Renal pelvis (tissue), 12 donors: ENCODE data around the gene ATP13A3. TPM values are rescaled to one million over a fixed set of nuclear protein-coding genes. Genes with fewer than 3 reads are reported as not detected.
"Not testable (repeated sequence)": the region's sequence is repeated elsewhere in the genome, so short reads cannot be mapped to it uniquely, and the experiment has no call there.

ENCODE experiments used
- DNase-seq: peaks from one replicate; pipeline ENCODE4 v3.0.0-alpha.2; 2013
- long read RNA-seq, 16 experiments: transcript quantifications; one replicate each; lab custom pipeline, GENCODE V29; 2026
- polyA plus RNA-seq, 3 donors: library from polyadenylated mRNA; unstranded; fragments of 120-200 nt; gene quantifications; one replicate each; pipeline ENCODE4 v1.2.1, GENCODE V29; 2013; ENCODE audit not compliant: insufficient read length in 3 of 3

The ATP13A3 gene
- polyA plus RNA-seq, result 100 to 1,000 TPM in 2 of 3 donors, 10 to 100 TPM in 1; 86.7 to 123 (median 114) TPM
- long read RNA-seq, donor 1, partial matches to known transcripts, result 0 of 1 reads
- long read RNA-seq, donor 1, other reads (novel, unspliced or antisense), result 0 of 1 reads
- long read RNA-seq, donor 2, result 0 reads
- long read RNA-seq, donor 3, partial matches to known transcripts, result 0 of 1 reads
- long read RNA-seq, donor 3, other reads (novel, unspliced or antisense), result 0 of 1 reads
- long read RNA-seq, donor 4, result 0 reads
- long read RNA-seq, donor 5, partial matches to known transcripts, result 0 of 1 reads
- long read RNA-seq, donor 5, other reads (novel, unspliced or antisense), result 0 of 1 reads
- long read RNA-seq, donor 6, partial matches to known transcripts, result 32 of 32 reads
- long read RNA-seq, donor 6, other reads (novel, unspliced or antisense), result 0 of 32 reads
- long read RNA-seq, donor 7, full-length matches to known transcripts, result 6 of 18 reads
- long read RNA-seq, donor 7, partial matches to known transcripts, result 12 of 18 reads
- long read RNA-seq, donor 7, other reads (novel, unspliced or antisense), result 0 of 18 reads
- long read RNA-seq, donor 8, partial matches to known transcripts, result 0 of 1 reads
- long read RNA-seq, donor 8, other reads (novel, unspliced or antisense), result 0 of 1 reads
- long read RNA-seq, donor 9, partial matches to known transcripts, result 0 of 4 reads
- long read RNA-seq, donor 9, other reads (novel, unspliced or antisense), result 0 of 4 reads
- long read RNA-seq, donor 10, partial matches to known transcripts, result 11 of 12 reads
- long read RNA-seq, donor 10, other reads (novel, unspliced or antisense), result 0 of 12 reads
- long read RNA-seq, donor 11, partial matches to known transcripts, result 0 of 4 reads
- long read RNA-seq, donor 11, other reads (novel, unspliced or antisense), result 0 of 4 reads
- long read RNA-seq, donor 12, full-length matches to known transcripts, result 3 of 18 reads
- long read RNA-seq, donor 12, partial matches to known transcripts, result 15 of 18 reads
- long read RNA-seq, donor 12, other reads (novel, unspliced or antisense), result 0 of 18 reads
- long read RNA-seq, donor 13, partial matches to known transcripts, result 0 of 3 reads
- long read RNA-seq, donor 13, other reads (novel, unspliced or antisense), result 0 of 3 reads
- long read RNA-seq, donor 14, result 0 reads
- long read RNA-seq, donor 15, partial matches to known transcripts, result 0 of 1 reads
- long read RNA-seq, donor 15, other reads (novel, unspliced or antisense), result 0 of 1 reads
- long read RNA-seq, donor 16, partial matches to known transcripts, result 7 of 8 reads
- long read RNA-seq, donor 16, other reads (novel, unspliced or antisense), result 0 of 8 reads

DNA sequence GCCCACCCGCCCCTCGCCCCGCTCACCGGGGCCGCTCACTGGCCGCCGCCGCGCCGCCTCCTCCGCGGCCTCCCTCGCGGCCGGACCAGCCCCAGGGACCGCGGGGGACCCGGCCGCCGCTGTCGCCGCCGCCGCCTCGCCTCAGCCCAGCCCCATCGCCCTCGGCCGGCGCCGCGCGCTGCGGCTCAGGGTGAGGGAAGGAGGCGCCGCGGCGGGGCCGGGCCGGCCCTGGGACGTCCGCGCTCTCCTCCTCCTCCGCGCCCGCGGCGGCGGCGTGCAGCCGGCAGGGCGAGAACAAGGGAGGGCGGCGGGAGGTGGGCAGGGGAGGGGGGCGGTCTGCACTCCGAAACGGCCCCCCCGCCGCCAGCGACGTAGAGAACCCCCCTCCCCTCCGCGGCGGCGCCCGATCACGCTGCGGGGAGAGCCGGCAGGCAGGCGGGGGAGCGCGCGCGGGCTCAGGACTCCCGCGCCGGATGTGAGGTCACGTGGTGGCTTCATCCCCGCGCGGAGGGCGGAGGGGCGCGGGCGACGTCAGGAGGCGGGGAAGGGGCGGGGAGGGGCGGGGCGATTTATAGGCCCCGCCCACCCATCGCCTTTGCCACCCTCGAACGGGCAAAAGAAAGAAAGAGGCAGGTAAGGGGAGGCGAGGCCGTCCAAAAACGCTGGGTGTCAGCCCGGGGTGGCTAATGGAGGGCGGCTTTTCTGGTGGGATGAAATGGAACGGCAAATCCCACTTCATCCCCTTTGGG, at the start of gene ATP13A3:
Gene ATP13A3 (minus strand): TSS at position 463 of the 749 bp plus-strand sequence. CDS start 24,812 bp downstream, outside the sequence.
- peak; percentile 92 for DNase-seq

DNA sequence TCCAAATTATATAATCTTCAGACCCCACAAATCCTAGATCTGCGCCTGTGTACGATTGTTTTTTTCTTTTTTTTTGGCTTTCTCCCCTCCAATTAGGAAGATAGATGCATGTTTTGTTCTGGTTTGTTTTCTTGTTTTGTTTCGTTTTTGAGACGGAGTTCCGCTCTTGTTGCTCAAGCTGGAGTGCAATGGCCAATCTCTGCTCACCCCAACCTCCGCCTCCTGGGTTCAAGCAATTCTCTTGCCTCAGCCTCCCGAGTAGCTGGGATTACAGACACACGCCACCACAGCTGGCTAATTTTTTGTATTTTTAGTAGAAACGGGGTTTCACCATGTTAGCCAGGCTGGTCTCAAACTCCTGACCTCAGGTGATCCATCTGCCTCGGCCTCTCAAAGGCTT, 48.4 kb upstream of the ATP13A3 start:
- not testable (repeated sequence) for DNase-seq

DNA sequence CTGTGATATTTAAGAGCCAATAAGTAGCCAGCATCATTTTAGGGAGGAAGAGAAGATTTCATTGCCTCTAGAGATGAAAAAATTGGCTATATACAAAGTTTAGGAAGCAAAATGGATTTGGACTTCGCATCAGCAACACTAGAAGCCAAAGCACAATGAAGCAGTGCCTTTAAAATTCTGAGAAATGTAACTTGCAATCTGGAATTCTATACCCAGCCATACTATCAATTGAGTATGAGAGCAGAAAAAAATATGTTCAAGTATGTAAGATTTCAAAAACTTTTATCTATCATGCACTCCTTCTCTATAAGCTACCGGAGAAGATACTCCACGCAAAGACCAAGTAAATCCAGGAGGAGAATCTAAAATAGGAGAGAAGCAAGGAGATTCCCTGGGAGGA, 47.4 kb upstream of the ATP13A3 start:
- DNase-seq, result no peak

DNA sequence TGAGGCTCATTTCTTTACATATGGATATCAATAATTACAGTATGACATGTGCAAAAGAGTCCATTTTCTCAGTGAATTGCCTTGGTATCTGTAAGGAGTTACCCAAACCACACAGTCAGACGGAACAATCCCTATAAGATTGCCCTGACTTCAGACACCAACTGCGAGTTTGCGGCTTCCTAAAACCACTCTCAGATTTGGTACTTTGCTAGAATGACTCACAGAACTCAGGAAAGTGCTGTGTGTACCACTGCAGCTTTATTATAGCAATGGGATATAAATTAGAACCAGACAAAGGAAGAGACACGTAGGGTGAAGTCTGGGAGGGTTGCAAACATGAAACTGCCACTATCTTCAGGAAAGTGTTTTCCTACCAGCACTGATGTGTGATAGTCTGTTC, 45.8 kb upstream of the ATP13A3 start:
- DNase-seq, result no peak

DNA sequence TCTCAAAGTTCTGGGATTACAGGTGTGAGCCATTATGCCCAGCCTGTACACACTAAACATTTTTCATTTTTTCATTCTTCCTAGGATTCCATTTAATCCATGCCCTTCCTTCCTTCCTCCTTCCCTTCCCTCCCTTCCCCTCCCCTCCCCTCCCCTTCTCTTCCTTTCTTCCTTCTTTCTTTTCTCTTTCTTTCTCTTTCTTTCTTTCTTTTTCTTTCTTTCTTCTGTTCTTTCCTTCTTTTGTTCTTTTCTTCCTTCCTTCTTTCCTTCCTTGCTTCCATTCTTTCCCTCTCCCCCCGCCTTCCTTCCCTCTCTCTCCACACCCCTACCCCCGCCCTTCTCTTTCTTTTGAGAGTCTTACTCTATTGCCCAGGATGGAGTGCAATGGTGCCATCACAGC, 40.9 kb upstream of the ATP13A3 start:
- no peak for DNase-seq

DNA sequence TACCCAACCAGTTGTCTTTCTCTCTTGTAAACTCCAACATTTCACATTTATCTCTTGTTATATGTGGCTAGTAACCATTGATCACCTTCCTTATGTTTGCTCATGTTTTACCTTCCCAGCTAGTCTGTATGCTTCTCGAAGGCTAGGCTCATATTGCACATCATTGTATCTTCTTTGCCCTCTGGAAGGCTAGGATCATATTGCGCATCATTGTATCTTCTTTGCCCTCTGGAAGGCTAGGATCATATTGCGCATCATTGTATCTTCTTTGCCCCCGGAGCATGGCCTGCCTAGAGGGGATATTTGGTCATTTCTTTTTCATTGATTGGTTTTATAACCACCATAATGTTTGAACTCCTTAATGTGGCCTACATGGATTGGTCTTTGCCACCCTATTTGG, 39.4 kb upstream of the ATP13A3 start:
- DNase-seq, result no peak

DNA sequence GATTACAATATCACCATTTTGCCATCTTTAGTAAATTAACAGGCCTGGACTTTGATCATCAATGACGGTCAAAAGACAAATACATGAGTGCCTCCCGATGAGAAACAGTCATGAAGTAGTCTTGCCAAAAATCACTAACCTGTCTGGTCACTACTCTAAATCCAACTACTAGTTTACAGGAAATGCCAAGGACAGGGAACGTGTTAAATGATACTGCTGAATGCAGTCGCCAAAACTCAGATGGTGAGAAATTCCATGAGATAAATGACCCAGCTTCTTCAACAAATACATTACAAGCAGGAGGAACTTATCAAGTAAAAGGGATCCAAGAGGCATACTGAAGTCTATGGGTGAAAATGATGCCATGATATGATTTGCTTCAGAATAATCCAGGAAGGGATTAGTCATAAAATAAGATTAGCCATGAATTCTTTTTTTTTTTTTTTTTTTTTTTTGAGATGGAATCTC, 35.8 kb upstream of the ATP13A3 start:
- no peak for DNase-seq

DNA sequence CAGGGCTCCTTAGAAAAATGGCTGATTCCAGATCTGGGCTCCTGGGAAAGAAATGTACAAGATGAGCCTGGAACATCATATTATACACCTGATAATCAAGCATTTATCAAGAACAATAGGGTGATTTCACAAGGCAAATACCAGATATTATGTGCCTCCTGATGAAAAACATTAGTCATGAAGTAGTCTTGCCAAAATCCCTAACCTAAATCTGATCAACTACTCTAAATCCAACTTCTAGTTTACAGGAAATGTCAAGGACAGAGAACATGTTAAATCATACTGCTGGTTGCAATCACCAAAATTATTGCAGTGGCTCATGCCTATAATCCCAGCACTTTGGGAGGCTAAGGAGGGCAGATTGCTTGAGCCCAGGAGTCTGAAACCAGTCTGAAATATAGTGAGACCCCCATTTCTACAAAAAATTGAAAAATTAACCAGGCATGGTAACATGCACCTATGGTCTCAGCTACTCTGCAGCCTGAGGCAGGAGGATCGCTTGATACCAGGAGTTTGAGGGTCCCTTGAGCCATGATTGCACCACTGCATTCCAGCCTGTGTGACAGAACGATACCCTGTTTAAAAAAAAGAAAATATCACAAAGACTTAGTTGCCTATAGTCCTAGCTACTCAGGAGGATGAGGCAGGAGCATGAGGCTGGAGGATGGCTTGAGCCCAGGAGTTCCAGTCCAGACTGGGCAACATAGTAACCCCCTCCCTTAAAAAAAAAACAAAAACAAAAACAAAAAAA, 34.9 kb upstream of the ATP13A3 start:
- DNase-seq, result no peak

DNA sequence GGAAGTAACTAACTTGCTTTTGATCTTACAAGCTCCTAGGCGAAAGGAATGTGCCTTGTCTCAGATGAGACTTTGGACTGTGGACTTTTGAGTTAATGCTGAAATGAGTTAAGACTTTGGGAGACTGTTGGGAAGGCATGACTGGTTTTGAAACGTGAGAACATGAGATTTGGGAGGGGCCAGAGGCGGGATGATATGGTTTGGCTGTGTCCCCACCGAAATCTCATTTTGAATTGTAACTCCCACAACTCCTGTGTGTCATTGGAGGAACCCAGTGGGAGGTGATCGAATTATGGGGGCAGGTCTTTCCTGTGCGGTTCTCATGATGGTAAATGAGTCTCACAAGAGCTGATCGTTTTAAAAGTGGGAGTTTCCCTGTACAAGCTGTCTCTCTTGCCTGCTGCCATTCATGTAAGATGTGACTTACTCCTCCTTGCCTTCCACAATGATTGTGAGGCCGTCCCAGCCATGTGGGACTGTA, 33.9 kb upstream of the ATP13A3 start:
- DNase-seq, result peak; percentile 66

DNA sequence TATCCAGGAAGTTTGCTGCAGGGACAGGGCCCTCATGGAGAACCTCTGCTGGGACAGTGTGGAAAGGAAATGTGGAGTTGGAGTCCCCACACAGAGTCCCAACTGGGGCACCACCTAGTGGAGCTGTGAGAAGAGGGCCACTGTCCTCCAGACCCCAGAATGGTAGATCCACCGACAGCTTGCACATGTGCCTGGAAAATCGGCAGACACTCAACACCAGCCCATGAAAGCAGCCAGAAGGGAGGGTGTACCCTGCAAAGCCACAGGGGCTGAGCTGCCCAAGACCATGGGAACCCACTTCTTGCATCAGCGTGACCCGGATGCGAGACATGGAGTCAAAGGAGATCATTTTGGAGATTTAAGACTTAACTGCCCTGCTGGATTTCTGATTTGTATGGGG, 33.4 kb upstream of the ATP13A3 start:
- DNase-seq, result not testable (repeated sequence)

DNA sequence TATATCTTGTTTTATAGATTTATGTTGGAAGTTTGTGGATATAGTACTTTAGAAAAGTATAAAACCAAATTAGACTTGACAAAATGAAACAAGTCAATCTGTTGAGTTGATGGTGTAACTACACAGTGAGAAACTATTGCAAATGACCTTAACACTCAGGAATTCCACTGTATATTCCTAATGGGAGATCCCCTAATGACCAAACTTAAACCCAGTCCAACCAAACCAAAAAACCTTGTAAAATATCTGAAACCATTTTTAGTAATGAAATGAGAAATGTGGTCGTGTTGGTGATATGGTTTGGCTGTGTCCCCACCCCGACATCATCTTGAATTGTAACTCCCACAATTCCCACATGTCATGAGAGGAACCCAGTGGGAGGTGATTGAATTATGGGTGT, 31.9 kb upstream of the ATP13A3 start:
- no peak for DNase-seq

DNA sequence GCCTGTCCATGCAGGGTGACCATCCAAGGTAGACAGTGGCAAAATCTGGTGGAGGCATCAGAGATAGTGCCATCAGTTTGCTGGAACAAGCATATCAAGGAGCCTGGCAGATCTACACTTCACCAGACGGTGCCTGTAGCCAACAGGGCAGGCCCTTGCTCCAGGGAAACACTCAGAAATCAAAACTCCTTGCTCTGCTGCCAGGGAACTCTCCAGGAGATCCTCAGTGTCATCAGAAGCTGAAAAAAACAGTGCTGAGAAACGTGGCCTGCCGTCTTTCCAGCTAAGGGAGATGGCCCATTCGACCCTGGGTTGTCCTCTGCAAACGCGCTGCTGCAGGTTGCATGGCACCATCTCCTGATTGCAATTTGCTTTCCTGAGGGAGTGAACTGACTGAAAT, 30.5 kb upstream of the ATP13A3 start:
- no peak for DNase-seq

DNA sequence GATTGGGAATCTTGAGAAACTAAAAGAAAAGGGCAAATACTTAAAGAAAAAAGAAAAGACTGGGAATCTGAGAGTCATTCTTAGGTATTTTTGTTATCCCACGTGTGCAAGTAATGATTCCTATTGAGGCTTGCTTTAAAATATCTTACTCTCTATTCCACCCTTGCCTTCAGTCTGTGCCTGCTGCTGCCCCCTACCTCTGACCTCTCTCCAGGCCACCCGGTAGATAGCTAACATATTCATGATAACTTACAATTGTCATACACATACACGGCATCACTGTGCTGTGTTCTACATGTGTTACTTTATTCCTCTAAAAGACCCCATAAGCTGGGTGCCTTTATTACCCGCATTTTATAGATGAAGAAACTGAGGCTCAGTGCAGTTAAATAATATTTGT, 27.8 kb upstream of the ATP13A3 start:
- DNase-seq, result no peak

DNA sequence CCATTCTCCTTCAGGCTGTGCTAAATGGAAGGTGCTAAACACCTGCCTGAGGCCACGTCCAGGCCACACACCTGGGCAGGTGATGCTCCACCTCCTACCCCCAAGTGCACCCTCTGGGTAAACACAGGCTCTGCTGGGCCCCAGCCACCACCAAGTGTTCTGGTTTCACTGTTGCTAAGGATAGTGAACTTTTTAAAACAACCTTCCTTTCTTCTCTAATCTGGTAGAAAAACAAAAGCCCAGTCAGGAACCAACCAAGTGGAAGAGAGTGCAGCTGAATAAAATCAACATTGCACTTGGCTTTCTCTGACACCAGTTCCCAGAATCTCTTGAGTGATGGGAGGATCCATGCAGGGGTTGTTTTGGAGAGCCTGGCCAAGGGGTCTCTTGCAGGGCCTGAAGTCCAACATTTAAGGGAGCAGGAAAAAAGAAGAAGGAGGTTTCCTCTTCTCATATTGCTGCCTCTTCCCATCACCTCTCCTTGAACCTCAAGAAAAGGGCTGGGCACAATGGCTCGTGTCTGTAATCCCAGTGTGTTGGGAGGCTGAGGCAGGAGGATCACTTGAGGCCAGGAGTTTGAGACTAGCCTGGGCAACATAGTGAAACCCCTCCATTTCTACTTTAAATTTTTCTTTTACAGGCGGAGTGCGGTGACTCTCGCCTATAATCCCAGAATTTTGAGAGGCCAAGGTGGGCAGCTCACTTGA, 26.2 kb upstream of the ATP13A3 start:
- DNase-seq, result peak; percentile 69

DNA sequence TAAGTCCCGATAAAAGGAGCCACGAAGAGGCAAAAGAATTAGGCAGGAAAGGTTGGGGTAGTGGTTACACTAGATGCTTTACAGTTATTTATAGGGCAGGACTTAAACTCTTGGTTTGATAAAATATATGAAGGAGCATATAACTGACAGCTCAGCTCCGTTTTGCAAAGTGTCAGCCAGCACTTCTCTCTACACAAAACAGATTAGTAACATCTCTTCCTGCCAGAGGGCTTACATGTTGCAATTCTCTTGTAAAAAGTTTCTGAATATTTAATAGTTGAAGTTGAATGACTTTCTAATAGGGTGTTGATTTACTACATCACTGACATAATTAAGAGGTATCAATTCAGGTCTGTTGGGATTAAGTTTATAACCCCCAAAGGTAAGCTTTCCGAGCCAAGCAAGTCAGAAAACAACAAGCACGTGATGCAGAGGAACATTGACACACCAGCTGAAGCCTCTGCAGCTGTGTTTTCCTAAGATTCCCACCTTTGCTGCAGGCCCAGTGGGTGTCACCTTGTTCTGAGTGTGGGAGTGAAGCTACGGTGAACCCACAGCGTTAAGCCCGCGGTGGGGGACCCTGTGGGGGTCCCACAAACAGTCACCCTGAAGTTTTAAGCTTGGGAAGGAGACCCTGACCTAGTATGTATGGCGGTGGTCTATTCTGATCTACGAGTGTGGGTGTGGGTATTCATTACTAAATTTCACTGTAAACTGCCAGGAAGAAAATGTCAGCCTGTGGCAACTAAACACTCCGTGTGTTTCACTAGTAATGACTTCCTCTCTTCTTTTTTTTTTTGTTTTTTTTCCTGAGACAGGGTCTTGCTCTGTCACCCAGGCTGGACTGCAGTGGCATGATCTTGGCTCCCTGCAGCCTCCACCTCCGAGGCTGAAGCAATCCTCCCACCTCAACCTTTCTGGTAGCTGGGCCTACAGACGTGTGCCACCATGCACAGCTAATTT, 22.0 kb upstream of the ATP13A3 start:
- DNase-seq, result no peak

DNA sequence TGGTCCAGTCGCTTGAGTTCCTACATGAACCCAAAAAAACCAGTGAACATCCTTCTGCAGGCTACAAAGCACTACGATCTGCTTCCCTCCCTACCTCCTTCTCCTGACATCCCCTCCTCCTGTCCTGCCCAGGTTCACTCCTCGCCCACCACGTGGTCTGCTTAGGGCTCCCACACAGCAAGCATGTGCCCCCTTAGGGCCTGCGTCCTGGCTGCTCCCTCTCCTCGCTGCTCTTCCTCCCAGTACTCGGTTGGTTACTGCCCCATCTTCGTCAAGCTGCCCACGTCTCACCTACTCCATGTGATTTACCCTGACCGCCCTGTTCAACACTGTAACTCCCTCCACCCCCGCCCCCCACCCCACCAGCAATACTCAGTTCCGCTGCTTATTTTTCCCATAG, 20.8 kb upstream of the ATP13A3 start:
- no peak for DNase-seq

DNA sequence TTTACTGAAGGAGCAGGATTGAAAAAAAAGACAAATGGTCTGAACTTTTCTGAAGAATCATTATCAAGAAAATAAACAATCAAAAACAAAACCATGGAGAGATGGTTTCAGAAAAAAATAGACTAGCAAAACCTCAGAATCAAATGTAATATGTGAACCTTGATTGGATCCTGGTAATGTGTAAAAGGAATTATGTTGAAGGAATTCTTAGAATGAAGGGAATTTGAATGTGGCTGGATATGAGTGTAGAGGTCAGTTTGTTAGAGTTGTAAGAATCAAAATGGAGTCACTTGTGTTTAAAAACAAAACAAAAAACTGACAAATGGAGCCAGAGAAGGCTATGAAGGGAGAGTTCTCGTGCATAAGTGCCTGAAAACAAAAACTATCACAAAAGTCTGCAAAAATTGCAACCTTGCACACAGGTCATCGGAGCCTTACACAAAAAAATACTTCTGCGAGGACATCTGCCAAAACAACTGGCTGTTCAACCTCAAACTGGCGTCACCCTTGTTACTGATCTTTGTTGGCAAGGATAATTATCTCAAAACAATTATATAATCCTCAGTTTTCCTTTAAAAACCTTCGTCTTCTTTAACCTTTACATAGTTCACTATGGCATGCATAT, 19.1 kb upstream of the ATP13A3 start:
- DNase-seq, result no peak

DNA sequence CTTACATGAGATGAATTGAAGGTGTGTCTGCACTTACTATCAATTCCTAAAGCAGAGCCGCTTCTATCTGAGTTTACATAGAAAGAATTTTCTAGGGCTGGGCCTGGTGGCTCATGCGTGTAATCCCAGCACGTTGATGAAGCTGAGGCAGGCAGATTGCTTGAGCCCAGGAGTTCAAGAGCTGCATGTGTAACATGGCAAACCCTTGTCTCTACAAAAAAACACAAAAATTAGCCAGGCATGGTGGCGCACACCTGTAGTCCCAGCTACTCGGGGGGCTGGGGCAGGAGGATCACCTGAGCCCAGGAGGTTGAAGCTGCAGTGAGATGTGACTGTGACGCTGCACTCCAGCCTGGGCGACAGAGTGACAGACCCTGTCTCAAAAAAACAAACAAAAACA, 18.1 kb upstream of the ATP13A3 start:
- DNase-seq, result no peak
